Effector memory CD8-positive, alpha-beta T cell (primary cell): Measurements from ENCODE around the gene HCN4.

Experiments used
- ATAC-seq: fragments of 150-1000 bp; cut with Tn5 transposase; replicated peaks from 2 replicates; pipeline ENCODE4 v1.10.0; 2021; ENCODE audit warnings: mild to moderate bottlenecking, moderate library complexity
- DNase-seq, 3 experiments: peaks; one replicate each; pipeline ENCODE4 v3.0.0; 2021
- H3K27ac Mint-ChIP-seq, 2 donors: one replicate each; pipeline ENCODE4 v1.8.0; 2022; ENCODE audit warnings: mild to moderate bottlenecking in 2 of 2, mixed read lengths in 2 of 2, moderate library complexity in 2 of 2
- H3K27me3 Mint-ChIP-seq, 2 donors: one replicate each; pipeline ENCODE4 v1.8.0; 2022; ENCODE audit warnings: mixed read lengths in 2 of 2
- H3K36me3 Mint-ChIP-seq: one replicate; pipeline ENCODE4 v1.8.0; 2022; ENCODE audit warnings: mild to moderate bottlenecking, moderate library complexity, mixed read lengths; ENCODE audit not compliant: insufficient read depth
- H3K4me1 Mint-ChIP-seq, 2 donors: one replicate each; pipeline ENCODE4 v1.8.0; 2022; ENCODE audit warnings: low read depth in 2 of 2, mixed read lengths in 2 of 2
- H3K4me3 Mint-ChIP-seq, 2 donors: one replicate each; pipeline ENCODE4 v1.8.0; 2022; ENCODE audit warnings: mild to moderate bottlenecking in 2 of 2, mixed read lengths in 2 of 2, moderate library complexity in 2 of 2
- H3K9me3 Mint-ChIP-seq, 2 donors: one replicate each; pipeline ENCODE4 v1.8.0; 2022; ENCODE audit warnings: mixed read lengths in 2 of 2

The HCN4 gene

DNA sequence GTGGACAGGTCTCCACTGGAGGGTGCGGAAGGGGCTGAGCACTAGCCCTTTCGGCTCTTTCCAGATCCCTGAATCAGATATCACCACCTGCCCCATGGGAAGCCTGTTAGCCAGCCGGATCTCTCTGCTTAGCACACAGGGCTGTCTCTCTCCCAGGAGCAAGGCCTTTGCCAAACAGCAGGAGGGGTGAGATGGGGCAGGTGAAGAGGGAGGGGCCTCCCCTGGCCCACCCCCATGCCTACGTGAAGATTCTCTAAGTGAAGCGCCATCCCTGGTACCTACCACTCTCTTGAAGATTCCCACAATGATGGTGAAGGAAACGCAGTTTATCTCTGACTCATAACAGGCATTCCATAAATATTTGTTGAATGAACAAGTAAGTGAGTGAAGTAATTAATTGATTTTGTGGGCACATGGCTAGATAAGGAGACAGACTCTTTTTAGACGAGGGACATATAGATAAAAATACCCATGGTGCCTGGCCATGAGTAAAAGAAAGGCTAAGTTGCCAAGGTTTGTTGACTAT lies 19.6 kb upstream of the HCN4 start:
- no peak for ATAC-seq
- no peak for DNase-seq
- no peaks in the 10 kb centered on the region for H3K4me1 Mint-ChIP-seq

DNA sequence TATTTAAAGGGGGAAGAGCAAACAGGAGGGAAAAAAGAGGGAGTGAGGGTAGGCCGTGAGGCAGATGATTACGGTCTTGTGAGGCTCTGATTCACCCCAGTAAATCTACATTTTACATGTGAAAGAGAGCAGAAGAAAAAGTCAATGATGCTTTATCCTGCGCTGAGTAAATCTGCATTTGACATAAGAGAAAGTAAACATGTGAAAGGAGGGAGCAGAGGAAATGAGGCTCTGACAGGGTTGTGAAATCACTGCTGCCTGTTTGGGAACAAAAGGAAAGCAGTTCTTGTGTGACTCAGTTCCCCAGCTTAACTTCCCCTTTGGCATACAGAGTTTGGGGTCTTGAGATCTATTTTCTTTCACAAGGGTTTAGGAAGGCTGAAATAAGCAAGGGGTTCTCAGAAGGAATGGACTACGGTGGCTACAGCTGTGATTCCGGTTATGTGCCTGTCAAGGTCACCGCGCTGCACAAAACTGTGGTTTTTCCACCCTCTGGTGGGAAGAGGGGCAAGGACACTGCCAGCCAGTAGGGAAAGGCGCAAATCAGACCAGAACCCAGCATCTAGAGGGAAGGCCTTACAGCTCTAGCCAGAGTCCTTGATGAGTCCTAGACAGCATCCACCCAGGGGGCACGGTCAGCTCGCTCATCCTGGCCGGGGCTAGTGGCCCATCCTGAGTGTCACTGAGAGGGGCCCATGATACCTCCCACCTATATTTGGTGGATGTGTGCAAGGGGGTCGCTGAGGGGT lies 18.9 kb upstream of the HCN4 start:
- DNase-seq, result no peak
- H3K27ac Mint-ChIP-seq, result no peak overlapping the region
- H3K4me1 Mint-ChIP-seq, result no peaks in the 10 kb centered on the region

More for the DNA sequence above, 19.6 kb upstream of the HCN4 start:
- H3K4me3 Mint-ChIP-seq, result no peak overlapping the region
- no peaks in the 10 kb centered on the region for H3K9me3 Mint-ChIP-seq
- no peaks in the 10 kb centered on the region for H3K36me3 Mint-ChIP-seq
- H3K27ac Mint-ChIP-seq, result no peak overlapping the region
- H3K27me3 Mint-ChIP-seq, result peaks cover 22 to 76% of the 10 kb centered on the region in 2 donors

DNA sequence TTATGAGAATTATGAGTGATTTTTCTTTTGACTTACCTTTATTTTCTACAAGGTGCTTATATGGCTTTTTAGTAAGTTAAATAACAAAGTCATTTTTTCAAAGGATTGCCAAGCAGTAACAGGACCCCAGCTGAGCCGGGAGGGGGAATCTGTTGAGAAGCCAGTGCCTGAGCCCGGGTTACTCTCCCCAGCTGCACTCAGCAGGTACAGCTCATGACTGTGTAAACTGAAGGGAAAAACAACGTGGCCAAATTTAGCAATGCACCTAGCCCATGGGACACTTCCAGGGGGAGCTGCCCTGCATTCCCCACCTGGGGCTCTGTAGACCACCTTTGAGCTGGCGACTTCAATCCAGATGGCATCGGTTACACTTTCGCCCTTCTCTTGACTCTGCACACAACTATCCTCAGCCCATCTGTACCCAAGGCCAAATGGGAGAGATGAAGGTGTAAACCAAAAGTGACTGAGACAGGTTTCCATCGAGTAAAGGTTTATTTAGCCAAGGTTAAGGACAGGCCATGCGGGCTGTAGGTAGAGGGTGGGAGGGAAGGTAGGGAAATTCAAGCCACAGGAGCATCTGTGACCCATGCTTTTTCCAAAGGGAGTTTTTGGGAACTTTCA lies 18.2 kb upstream of the HCN4 start:
- DNase-seq (no peak), ATAC-seq (no peak)
- H3K36me3 Mint-ChIP-seq, result no peaks in the 10 kb centered on the region
- no peaks in the 10 kb centered on the region for H3K4me1 Mint-ChIP-seq
- peaks cover 19 to 76% of the 10 kb centered on the region in 2 donors for H3K27me3 Mint-ChIP-seq
- peaks cover 1 to 2% of the 10 kb centered on the region in 2 donors for H3K9me3 Mint-ChIP-seq
- no peak overlapping the region for H3K4me3 Mint-ChIP-seq
- H3K27ac Mint-ChIP-seq, result no peak overlapping the region

More for the DNA sequence above, 18.9 kb upstream of the HCN4 start:
- no peak for ATAC-seq
- peaks cover 22 to 76% of the 10 kb centered on the region in 2 donors for H3K27me3 Mint-ChIP-seq
- peaks cover 0 to 2% of the 10 kb centered on the region in 2 donors for H3K9me3 Mint-ChIP-seq
- H3K36me3 Mint-ChIP-seq, result no peaks in the 10 kb centered on the region
- no peak overlapping the region for H3K4me3 Mint-ChIP-seq

DNA sequence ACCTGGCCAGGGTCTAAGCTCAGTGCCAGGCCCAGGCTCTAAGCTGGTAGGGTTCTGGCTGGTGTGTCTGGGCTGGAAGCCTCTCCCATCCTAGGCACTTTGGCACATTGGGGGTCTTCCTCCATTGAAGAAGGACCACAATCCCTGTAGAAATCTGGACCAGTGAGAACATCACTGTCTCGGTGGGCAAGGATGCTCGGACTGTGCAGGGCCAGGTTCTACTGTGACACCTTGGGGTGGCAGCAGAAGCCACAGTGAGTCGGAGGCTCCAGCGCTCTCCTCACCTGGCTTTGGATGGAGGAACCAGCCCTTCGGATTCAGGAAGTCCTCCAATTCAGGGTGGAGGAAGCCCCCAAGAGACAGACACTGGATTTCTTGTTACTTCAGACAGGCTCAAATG lies 17.5 kb upstream of the HCN4 start:
- H3K27me3 Mint-ChIP-seq, result peaks cover 19 to 76% of the 10 kb centered on the region in 2 donors
- no peak overlapping the region for H3K4me3 Mint-ChIP-seq
- no peak for ATAC-seq
- H3K9me3 Mint-ChIP-seq, result peaks cover 2 to 9% of the 10 kb centered on the region in 2 donors
- DNase-seq, result no peak
- no peaks in the 10 kb centered on the region for H3K4me1 Mint-ChIP-seq
- no peak overlapping the region for H3K27ac Mint-ChIP-seq
- H3K36me3 Mint-ChIP-seq, result no peaks in the 10 kb centered on the region

DNA sequence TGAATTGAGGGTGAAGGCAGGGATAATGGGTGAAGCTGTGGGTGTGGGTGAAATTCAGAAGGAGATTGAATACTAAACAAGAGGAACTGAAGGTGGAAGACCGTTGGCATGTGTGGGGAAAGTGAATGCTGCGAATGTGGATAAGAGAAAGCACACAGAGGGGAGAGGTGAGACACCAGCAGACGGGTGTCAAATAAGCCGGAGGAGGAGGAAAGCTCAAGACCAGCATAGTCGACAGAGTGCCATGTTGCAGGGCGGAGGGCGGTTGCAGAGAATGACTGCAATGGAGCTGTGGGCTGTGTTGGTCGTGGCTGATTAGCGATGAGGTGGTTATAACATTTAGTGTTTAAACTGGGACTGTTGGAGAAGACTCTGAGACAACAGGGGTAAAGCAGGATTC lies 16.4 kb upstream of the HCN4 start:
- peaks cover 30 to 76% of the 10 kb centered on the region in 2 donors for H3K27me3 Mint-ChIP-seq
- no peaks in the 10 kb centered on the region for H3K4me1 Mint-ChIP-seq
- H3K4me3 Mint-ChIP-seq, result no peak overlapping the region
- H3K27ac Mint-ChIP-seq, result no peak overlapping the region
- no peaks in the 10 kb centered on the region for H3K36me3 Mint-ChIP-seq
- ATAC-seq (no peak), DNase-seq (no peak)
- peaks cover 4 to 16% of the 10 kb centered on the region in 2 donors for H3K9me3 Mint-ChIP-seq

DNA sequence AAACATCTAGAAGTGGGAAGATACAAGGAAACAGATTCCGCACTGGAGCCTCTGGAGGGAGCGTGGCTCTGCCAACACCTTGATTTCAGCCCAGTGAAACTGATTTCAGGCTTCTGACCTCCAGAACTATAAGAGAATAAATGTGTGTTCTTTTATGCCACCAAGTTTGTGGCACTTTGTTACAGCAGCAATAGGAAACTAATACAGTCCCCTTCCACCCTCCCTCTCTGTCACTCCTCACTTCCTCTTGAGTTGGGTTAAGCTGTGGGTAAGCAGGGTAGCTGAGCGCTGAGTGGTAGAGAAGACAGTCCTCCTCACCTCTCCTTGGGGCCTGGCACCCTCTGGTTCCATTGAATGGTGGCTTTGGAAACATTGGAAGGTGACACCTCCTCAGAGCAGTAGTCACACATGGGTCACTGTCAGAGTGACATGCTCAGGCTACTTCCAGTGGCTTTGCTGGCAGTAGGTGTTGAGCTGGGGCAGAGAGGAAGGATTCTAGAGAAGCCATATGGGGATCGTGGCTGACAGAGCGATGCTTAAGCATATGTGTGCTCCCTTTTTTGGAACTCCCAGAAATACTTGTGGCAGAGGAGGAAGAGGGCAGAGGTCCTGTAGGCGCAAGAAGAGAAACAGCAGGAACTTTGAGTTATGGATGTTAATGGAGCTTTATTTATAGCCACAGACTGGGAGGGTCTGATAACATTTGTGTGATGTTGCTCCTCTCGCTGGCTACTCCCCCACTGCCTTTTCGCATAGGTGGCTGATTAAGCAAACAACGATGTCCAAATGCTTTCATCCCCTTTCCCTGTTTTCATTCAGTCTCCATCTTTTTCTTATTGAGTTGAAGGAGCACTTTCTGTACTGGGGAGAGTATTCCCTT lies 14.8 kb upstream of the HCN4 start:
- Mint-ChIP-seq H3K27ac (no peak overlapping the region), H3K4me3 (no peak overlapping the region), H3K27me3 (peaks cover 36 to 78% of the 10 kb centered on the region in 2 donors), H3K4me1 (no peaks in the 10 kb centered on the region), H3K36me3 (no peaks in the 10 kb centered on the region), H3K9me3 (peaks cover 4 to 23% of the 10 kb centered on the region in 2 donors)
- DNase-seq (no peak), ATAC-seq (no peak)

DNA sequence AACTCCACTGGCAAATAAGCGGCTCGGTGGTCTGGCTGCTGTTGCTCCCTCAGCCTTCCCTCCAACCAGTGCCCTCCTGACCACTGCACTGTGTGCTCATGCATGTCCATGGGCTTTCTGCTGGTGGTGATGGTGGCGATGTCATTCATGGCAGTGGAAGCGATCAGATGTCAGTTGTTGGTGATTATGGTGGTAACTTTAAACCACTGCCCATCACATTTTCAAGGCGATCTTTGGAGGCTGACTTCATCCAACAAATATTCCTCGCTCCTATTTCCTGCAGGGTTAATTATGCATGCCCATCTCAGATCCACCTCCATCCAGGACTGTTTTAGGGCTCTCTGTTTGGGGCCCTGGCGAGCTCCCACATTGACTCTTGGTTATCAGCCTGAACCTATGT lies 13.4 kb upstream of the HCN4 start:
- Mint-ChIP-seq H3K4me3 (no peak overlapping the region), H3K36me3 (no peaks in the 10 kb centered on the region), H3K27me3 (peaks cover 36 to 65% of the 10 kb centered on the region in 2 donors), H3K4me1 (no peaks in the 10 kb centered on the region), H3K9me3 (peaks cover 4 to 23% of the 10 kb centered on the region in 2 donors), H3K27ac (no peak overlapping the region)
- DNase-seq (no peak), ATAC-seq (no peak)

DNA sequence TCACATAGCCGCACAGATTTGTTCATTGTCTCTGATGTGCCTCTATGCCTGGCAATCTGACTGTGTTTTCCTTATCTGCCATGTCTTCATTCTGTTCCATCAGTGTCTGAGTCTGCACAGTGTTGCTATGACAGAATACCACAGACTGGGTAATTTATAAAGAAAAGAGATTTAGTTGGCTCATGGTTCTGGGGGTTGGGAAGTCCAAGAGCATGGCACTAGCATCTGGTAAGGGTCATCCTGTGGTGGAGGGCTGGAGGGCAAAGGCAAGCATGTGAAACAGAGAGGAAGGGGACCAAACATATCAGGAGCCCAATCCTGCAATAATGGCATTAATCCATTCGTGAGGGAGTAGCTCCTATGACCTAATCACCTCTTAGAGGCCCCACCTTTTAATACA lies 11.9 kb upstream of the HCN4 start:
- Mint-ChIP-seq H3K27me3 (peaks cover 33 to 57% of the 10 kb centered on the region in 2 donors), H3K36me3 (no peaks in the 10 kb centered on the region), H3K9me3 (peaks cover 4 to 23% of the 10 kb centered on the region in 2 donors), H3K4me3 (no peak overlapping the region), H3K27ac (no peak overlapping the region), H3K4me1 (no peaks in the 10 kb centered on the region)
- no peak for ATAC-seq
- DNase-seq, result no peak

DNA sequence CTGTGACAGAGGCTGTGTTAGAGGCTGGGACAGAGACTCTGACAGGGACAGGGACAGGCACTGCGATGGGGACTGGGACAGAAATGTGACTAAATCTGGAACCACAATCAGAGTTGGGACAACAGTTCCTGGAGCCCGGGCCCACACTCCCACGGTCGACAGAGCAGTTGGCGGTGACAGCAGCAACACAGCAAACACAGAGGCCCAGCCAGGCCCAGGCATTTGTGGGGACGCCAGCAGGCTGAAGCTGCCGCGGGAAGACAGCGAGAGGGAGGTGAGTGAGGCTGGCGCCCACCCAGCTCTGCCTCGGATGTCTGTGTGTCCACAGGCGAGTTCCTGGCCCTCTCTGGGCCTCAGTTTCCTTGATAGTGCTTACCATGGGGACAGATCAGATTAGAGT lies 9.3 kb upstream of the HCN4 start:
- Mint-ChIP-seq H3K36me3 (no peaks in the 10 kb centered on the region), H3K4me1 (peaks cover 0 to 4% of the 10 kb centered on the region in 2 donors), H3K9me3 (peaks cover 4 to 23% of the 10 kb centered on the region in 2 donors), H3K27me3 (peaks cover 29 to 41% of the 10 kb centered on the region in 2 donors), H3K27ac (no peak overlapping the region), H3K4me3 (no peak overlapping the region)
- DNase-seq, result no peak
- ATAC-seq, result no peak

DNA sequence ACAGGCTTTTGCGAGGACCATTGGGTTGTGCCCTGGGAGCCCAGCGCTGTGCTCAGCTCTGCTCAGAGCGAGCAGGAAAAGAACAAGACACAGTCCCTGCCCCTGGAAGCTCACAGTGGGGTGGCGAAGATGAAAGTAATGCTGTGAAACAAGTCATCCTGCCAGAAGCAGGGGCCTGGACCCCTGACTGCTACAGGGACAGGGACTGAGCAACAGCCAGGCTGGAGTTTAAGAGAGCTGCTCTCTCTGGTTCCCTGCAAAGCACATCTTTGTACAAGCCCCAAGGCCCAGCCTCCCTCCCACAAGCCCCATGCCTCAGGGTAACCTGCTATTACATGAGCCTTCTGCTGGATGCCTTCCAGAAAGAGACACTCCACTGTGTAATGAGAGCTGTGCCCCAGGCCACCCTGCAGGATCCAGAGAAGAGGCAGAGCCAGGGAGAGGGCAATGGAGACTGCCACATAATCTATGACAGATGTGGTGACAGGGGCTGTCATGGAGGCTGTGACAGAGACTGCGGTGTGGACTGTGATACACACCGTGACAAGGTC lies 7.1 kb upstream of the HCN4 start:
- Mint-ChIP-seq H3K27ac (no peak overlapping the region), H3K9me3 (peaks cover 3 to 11% of the 10 kb centered on the region in 2 donors), H3K4me1 (peaks cover 0 to 4% of the 10 kb centered on the region in 2 donors), H3K27me3 (peaks cover 34 to 41% of the 10 kb centered on the region in 2 donors), H3K36me3 (no peaks in the 10 kb centered on the region), H3K4me3 (no peak overlapping the region)
- no peak for ATAC-seq
- DNase-seq, result no peak

DNA sequence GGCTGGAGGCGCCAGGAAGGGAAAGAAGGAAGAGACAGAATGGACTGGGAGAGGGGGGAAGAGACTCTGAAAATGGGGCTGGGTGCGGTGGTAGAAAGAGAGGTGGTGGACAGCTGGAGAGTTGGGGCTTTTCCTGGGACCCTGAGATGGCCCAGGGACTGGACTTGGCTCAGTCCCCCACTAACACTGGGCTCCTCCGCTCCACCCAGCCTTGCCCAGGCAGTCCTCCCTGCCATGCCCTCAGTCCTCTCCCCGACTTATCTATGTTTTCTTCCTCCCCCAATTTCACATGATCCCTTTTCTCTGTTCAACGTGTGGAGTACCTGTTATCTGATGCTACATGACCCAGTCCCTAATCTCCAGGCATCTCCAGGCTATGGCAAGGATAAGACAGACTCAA lies 6.3 kb upstream of the HCN4 start:
- DNase-seq (no peak), ATAC-seq (no peak)
- no peak overlapping the region for H3K27ac Mint-ChIP-seq
- no peaks in the 10 kb centered on the region for H3K36me3 Mint-ChIP-seq
- no peak overlapping the region for H3K4me3 Mint-ChIP-seq
- peaks cover 0 to 5% of the 10 kb centered on the region in 2 donors for H3K9me3 Mint-ChIP-seq
- H3K4me1 Mint-ChIP-seq, result peaks cover 0 to 4% of the 10 kb centered on the region in 2 donors
- peaks cover 34 to 41% of the 10 kb centered on the region in 2 donors for H3K27me3 Mint-ChIP-seq

DNA sequence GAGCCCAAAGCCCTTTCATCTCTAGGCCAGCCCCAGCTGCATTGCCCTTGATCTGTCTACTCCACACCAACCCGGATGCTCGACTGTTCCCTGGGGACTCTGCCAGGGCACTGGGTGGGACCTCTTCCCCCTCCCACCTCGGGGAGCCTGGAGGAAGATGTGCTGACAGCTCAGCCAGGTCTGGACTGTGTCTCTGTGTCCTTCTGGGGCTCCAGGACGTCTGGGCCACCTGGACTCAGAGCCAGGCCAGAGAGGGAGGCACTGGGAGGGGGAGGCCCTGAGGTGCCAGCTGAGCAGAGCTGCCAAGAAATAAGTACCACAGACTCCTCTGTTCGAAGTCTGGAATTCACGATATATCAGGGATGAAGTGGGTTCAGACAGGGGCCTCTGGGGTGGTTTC lies 5.8 kb upstream of the HCN4 start:
- no peaks in the 10 kb centered on the region for H3K36me3 Mint-ChIP-seq
- H3K27me3 Mint-ChIP-seq, result peaks cover 34 to 41% of the 10 kb centered on the region in 2 donors
- peaks cover 0 to under 1% of the 10 kb centered on the region in 2 donors for H3K9me3 Mint-ChIP-seq
- peaks cover 0 to 4% of the 10 kb centered on the region in 2 donors for H3K4me1 Mint-ChIP-seq
- H3K27ac Mint-ChIP-seq, result no peak overlapping the region
- no peak overlapping the region for H3K4me3 Mint-ChIP-seq
- no peak for DNase-seq
- no peak for ATAC-seq

DNA sequence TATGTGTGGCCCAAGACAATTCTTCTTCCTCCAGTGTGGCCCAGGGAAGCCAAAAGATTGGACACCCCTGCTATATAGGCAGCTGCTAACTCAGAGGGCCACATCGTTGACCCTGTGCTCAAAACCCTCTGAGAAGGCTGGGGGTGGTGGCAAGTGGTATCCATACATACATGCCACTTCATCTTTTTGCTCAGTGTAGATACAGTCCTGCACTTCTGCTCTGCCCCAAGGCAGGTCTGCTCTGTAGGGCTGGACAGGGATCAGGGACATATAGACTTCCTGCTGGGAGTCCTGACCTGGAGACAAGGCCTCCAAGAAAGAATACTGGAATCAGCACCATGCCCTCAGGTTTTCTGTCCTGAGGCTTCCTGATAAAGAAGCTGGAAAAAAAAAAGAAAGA lies 4.5 kb upstream of the HCN4 start:
- H3K27ac Mint-ChIP-seq, result no peak overlapping the region
- no peaks in the 10 kb centered on the region for H3K36me3 Mint-ChIP-seq
- H3K4me1 Mint-ChIP-seq, result peaks cover 0 to 4% of the 10 kb centered on the region in 2 donors
- no peak for DNase-seq
- ATAC-seq, result no peak
- H3K27me3 Mint-ChIP-seq, result peaks cover 34 to 45% of the 10 kb centered on the region in 2 donors
- H3K9me3 Mint-ChIP-seq, result no peaks in the 10 kb centered on the region
- no peak overlapping the region for H3K4me3 Mint-ChIP-seq
